IMR-90 (cell line): ENCODE data around the gene TBC1D32. TPM values are rescaled to one million over a fixed set of nuclear protein-coding genes. Genes with fewer than 3 reads are reported as not detected.

Experiments used
- ATAC-seq: fragments of 200-7000 bp; cut with Tn5 transposase; 2 replicates; pipeline ENCODE4 v1.9.1; 2020; ENCODE audit warnings: low read depth, mild to moderate bottlenecking, moderate library complexity
- BruUV-seq: library from RNA; stranded (reverse); fragments of 400-500 nt; replicated peaks from 2 replicates; lab custom pipeline; 2021; lab: Mats Ljungman, UMichigan
- CTCF ChIA-PET: fragments of 300-600 bp; formaldehyde crosslinking; extraction: SDS; loops from one replicate; lab custom pipeline; 2021; ENCODE audit warnings: antibody characterized with exemption; lab: Yijun Ruan, JAX
- POLR2A ChIA-PET: fragments of 300-600 bp; sonication (Branson Sonifier 250); formaldehyde crosslinking; loops from one replicate; lab custom pipeline; 2022; ENCODE audit warnings: antibody characterized with exemption; ENCODE audit not compliant: unreplicated experiment; lab: Charles Lee
- DNase-seq: peaks from one replicate; pipeline ENCODE4 v3.0.0; 2013
- H2AFZ ChIP-seq: replicated peaks from 2 replicates; pipeline ENCODE3; 2013; ENCODE audit warnings: low read length, mild to moderate bottlenecking; ENCODE audit not compliant: poor library complexity
- H2AK5ac ChIP-seq: 2 replicates; pipeline ENCODE4 v1.6.1; 2013; ENCODE audit warnings: low read depth, low read length, inconsistent platforms
- H2AK9ac ChIP-seq: replicated peaks from 2 replicates; pipeline ENCODE3; 2013; ENCODE audit warnings: mild to moderate bottlenecking, low read depth, low read length, moderate library complexity; ENCODE audit not compliant: poor library complexity
- H2BK120ac ChIP-seq: 2 replicates; pipeline ENCODE4 v1.6.1; 2013; ENCODE audit warnings: low read depth, low read length, inconsistent platforms
- H2BK15ac ChIP-seq: 3 replicates; pipeline ENCODE4 v1.6.1; 2013; ENCODE audit warnings: low read depth, low read length, inconsistent platforms
- H2BK20ac ChIP-seq: 2 replicates; pipeline ENCODE4 v1.6.1; 2013; ENCODE audit warnings: low read depth, mild to moderate bottlenecking, inconsistent platforms, low read length, moderate library complexity
- H2BK5ac ChIP-seq: 2 replicates; pipeline ENCODE4 v1.6.1; 2013; ENCODE audit warnings: mild to moderate bottlenecking, low read depth, low read length, inconsistent platforms; ENCODE audit not compliant: poor library complexity, severe bottlenecking
- H3K14ac ChIP-seq: replicated peaks from 2 replicates; pipeline ENCODE4 v1.6.1; 2013; ENCODE audit warnings: low read depth, low read length, inconsistent platforms
- H3K18ac ChIP-seq: 2 replicates; pipeline ENCODE4 v1.6.1; 2013; ENCODE audit warnings: low read depth, low read length, control low read depth
- H3K23ac ChIP-seq: 2 replicates; pipeline ENCODE4 v1.6.1; 2013; ENCODE audit warnings: low read depth, low read length, inconsistent platforms
- H3K27ac ChIP-seq: 2 replicates; pipeline ENCODE4 v1.5.1; 2013; ENCODE audit warnings: mild to moderate bottlenecking, control low read depth, low read length; ENCODE audit not compliant: insufficient read depth
- H3K27me3 ChIP-seq: 2 replicates; pipeline ENCODE4 v1.6.1; 2013; ENCODE audit warnings: low read length; ENCODE audit not compliant: control insufficient read depth, insufficient read depth
- H3K36me3 ChIP-seq: 2 replicates; pipeline ENCODE4 v1.6.1; 2013; ENCODE audit warnings: low read length, mixed read lengths; ENCODE audit not compliant: control insufficient read depth, insufficient read depth
- H3K4ac ChIP-seq: 2 replicates; pipeline ENCODE4 v1.6.1; 2013; ENCODE audit warnings: low read depth, low read length, inconsistent platforms
- H3K4me1 ChIP-seq: 2 replicates; pipeline ENCODE4 v1.6.1; 2013; ENCODE audit warnings: low read length, mixed read lengths; ENCODE audit not compliant: control insufficient read depth, insufficient read depth
- H3K4me2 ChIP-seq: 2 replicates; pipeline ENCODE4 v1.6.1; 2013; ENCODE audit warnings: low read depth, mild to moderate bottlenecking, control low read depth, low read length, moderate library complexity
- H3K4me3 ChIP-seq: 2 replicates; pipeline ENCODE4 v1.5.1; 2013; ENCODE audit warnings: low read depth, mild to moderate bottlenecking, control low read depth, low read length, moderate library complexity; ENCODE audit not compliant: insufficient read depth
- H3K56ac ChIP-seq: 2 replicates; pipeline ENCODE4 v1.6.1; 2013; ENCODE audit warnings: low read length, inconsistent platforms; ENCODE audit not compliant: insufficient read depth; ENCODE audit errors: extremely low read depth
- H3K79me1 ChIP-seq, 2 experiments: 2 replicates each; pipeline ENCODE4 v1.6.1; 2013; ENCODE audit warnings: low read length in 2 of 2, inconsistent platforms in 1 of 2, low read depth in 1 of 2
- H3K9ac ChIP-seq: 2 replicates; pipeline ENCODE4 v1.6.1; 2013; ENCODE audit warnings: low read depth, low read length, control low read depth
- H3K9me1 ChIP-seq: 2 replicates; pipeline ENCODE4 v1.6.1; 2013; ENCODE audit warnings: low read length, inconsistent platforms; ENCODE audit not compliant: insufficient read depth
- H3K9me3 ChIP-seq: 2 replicates; pipeline ENCODE4 v1.6.1; 2013; ENCODE audit warnings: low read length; ENCODE audit not compliant: control insufficient read depth, insufficient read depth
- H4K20me1 ChIP-seq: 2 replicates; pipeline ENCODE4 v1.6.1; 2013; ENCODE audit warnings: low read length, inconsistent platforms; ENCODE audit not compliant: insufficient read depth
- H4K5ac ChIP-seq: 2 replicates; pipeline ENCODE4 v1.6.1; 2013; ENCODE audit warnings: mild to moderate bottlenecking, low read depth, low read length, control low read depth
- H4K8ac ChIP-seq, 2 experiments: 2 replicates each; pipeline ENCODE4 v1.6.1; 2013; ENCODE audit warnings: low read depth in 2 of 2, low read length in 2 of 2, control low read depth in 1 of 2, inconsistent platforms in 1 of 2
- H4K91ac ChIP-seq: 2 replicates; pipeline ENCODE4 v1.6.1; 2013; ENCODE audit warnings: low read depth, low read length, inconsistent platforms; ENCODE audit not compliant: insufficient read depth
- CEBPB ChIP-seq: IDR thresholded peaks from 2 replicates; pipeline ENCODE4 v1.6.1; 2012; ENCODE audit warnings: low read depth, low read length, improper control_type of control experiment
- CHD1 ChIP-seq: IDR thresholded peaks from 2 replicates; pipeline ENCODE4 v1.6.1; 2012; ENCODE audit warnings: low read depth, low read length, improper control_type of control experiment
- WGBS, 2 experiments: methylation state at CpG; one replicate each; pipeline versions ENCODE4 v1.1.5 to v1.1.7; 2013; ENCODE audit warnings: missing lambda C conversion rate in 2 of 2; ENCODE audit not compliant: insufficient read length in 1 of 2; ENCODE audit errors: extremely low coverage in 2 of 2; 5-methylcytosine and 5-hydroxymethylcytosine counted together
- dilution Hi-C: fragments of 300-500 bp; cut with HindIII; formaldehyde crosslinking; loops from one replicate; pipeline ENCODE4 v1.14.3; 2018; ENCODE audit warnings: low sequenced_read_pairs; ENCODE audit not compliant: unreplicated experiment
- in situ Hi-C: fragments of 300-500 bp; cut with MboI; formaldehyde crosslinking; loops from 3 replicates; pipeline ENCODE4 v1.14.3; 2019; ENCODE audit warnings: low sequenced_read_pairs, inconsistent platforms, mixed read lengths
- intact Hi-C: fragments of 100-400 bp; cut with micrococcal nuclease; formaldehyde crosslinking; loops from 2 replicates; pipeline ENCODE4 v1.10.0; 2022
- polyA plus RNA-seq, 3 experiments: library from polyadenylated mRNA; depleted of rRNA; stranded (reverse); fragments of >200 nt; gene quantifications; 2 replicates each; pipeline ENCODE4 v1.2.3, GENCODE V29; 2012; ENCODE audit warnings: low replicate concordance in 1 of 3
- total RNA-seq: library from RNA; depleted of rRNA; stranded (reverse); fragments of >200 nt; gene quantifications from 2 replicates; pipeline ENCODE4 v1.2.3, GENCODE V29; 2012

Gene TBC1D32
- total and polyA plus RNA-seq, 2 of the 4 experiments (the other 2 are of a cell fraction) = 3.0 to 7.2 TPM

DNA sequence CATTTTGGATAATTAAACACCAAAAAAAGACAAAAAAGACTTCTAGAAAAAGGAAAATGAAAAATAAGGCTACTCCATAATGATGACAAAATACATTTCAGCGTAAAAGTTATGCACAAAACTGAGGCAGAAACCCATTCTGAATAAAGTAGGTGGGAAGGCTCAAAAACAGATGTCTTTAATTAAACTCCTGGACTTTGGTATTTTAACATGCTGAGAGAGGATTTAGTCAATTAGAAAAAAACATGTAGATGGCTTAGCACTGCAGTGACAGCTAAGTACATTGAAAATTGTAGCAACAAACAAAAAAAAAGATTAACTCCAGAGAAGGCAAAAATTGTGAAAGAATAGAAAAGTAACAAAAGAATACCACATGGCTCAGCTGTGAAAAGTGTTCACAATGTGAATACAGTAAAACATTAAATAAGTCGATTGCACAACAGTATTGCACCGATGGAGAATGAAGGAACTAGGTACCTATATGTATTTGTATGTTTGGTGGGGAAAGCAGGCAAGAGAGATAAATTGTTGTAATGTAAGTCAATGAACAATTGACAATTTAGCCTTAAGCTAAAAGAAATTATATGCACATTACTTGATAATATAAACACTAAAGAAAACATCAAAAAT lies 59.5 kb downstream of the TBC1D32 start:
- H2BK120ac ChIP-seq = no peak overlapping the region
- H3K56ac ChIP-seq = no peak overlapping the region
- no peaks in the 10 kb centered on the region for H3K9me1 ChIP-seq
- H3K36me3 ChIP-seq = no peaks in the 10 kb centered on the region
- H3K4ac ChIP-seq = no peak overlapping the region
- no peak overlapping the region for H3K18ac ChIP-seq
- no TSS peak for BruUV-seq
- ATAC-seq (no peak), DNase-seq (no peak)
- H3K9me3 ChIP-seq = no peaks in the 10 kb centered on the region
- H2AK5ac ChIP-seq = no peak overlapping the region
- no peak overlapping the region for H3K4me2 ChIP-seq
- H3K4me1 ChIP-seq = no peaks in the 10 kb centered on the region
- no peak overlapping the region for H3K9ac ChIP-seq
- dilution Hi-C loops = no loop called here
- no peaks in the 10 kb centered on the region for H3K79me1 ChIP-seq
- H2BK15ac ChIP-seq = no peak overlapping the region
- H3K14ac ChIP-seq = no peak overlapping the region
- H4K5ac ChIP-seq = no peak overlapping the region
- in situ Hi-C loops = no loop called here
- no peak overlapping the region for H4K8ac ChIP-seq
- no peak overlapping the region for H2AK9ac ChIP-seq
- H3K23ac ChIP-seq = no peak overlapping the region
- no CpG with 5 or more reads among the region's 3 CpGs for WGBS, 2 experiments
- CTCF ChIA-PET = no interaction called here
- TF ChIP-seq CHD1 (no peak), CEBPB (peak; percentile 74)
- H3K27ac ChIP-seq = no peak overlapping the region
- POLR2A ChIA-PET = no interaction called here
- no peak overlapping the region for H2BK20ac ChIP-seq
- no peaks in the 10 kb centered on the region for H4K20me1 ChIP-seq
- H4K91ac ChIP-seq = no peak overlapping the region
- no peaks in the 10 kb centered on the region for H3K27me3 ChIP-seq
- H2BK5ac ChIP-seq = no peak overlapping the region
- intact Hi-C loops = no loop called here
- H3K4me3 ChIP-seq = no peak overlapping the region
- no peak overlapping the region for H2AFZ ChIP-seq
